Thyroid gland (tissue), 4 donors: ENCODE measurements around the gene TMEM26. TPM values are rescaled to one million over a fixed set of nuclear protein-coding genes. Genes with fewer than 3 reads are reported as not detected.
"Not testable (repeated sequence)": the region's sequence is repeated elsewhere in the genome, so short reads cannot be mapped to it uniquely, and the experiment has no call there.

ENCODE experiments used
- DNase-seq, 2 donors: peaks; one replicate each; pipeline ENCODE4 v3.0.0-alpha.2; 2019
- H3K27ac ChIP-seq, 3 donors: fragments of 200-600 bp; sonication (generic); 1 replicate in 2 of 3; 2 replicates in 1 of 3; pipeline ENCODE4 v1.5.1; 2016 to 2019; ENCODE audit warnings: mild to moderate bottlenecking in 1 of 3, moderate library complexity in 1 of 3
- H3K27me3 ChIP-seq: fragments of 200-600 bp; sonication (generic); one replicate; pipeline ENCODE4 v1.5.1; 2019
- H3K36me3 ChIP-seq, 2 donors: fragments of 200-600 bp; sonication (generic); one replicate each; pipeline ENCODE4 v1.5.1; 2016 to 2019
- H3K4me1 ChIP-seq, 2 donors: fragments of 200-600 bp; sonication (generic); one replicate each; pipeline ENCODE4 v1.5.1; 2017 to 2019
- H3K4me3 ChIP-seq, 3 donors: fragments of 200-600 bp; sonication (generic); replicated peaks in 1 of 3; 1 replicate in 2 of 3; 2 replicates in 1 of 3; pipeline ENCODE4 v1.5.1; 2016; ENCODE audit warnings: mild to moderate bottlenecking in 1 of 3
- H3K9me3 ChIP-seq: fragments of 200-600 bp; sonication (generic); one replicate; pipeline ENCODE4 v1.5.1; 2017
- POLR2A ChIP-seq, 2 donors: fragments of 450-650 bp; IDR thresholded peaks; one replicate each; pipeline ENCODE4 v1.6.1; 2017; ENCODE audit warnings: antibody characterized with exemption in 2 of 2, mild to moderate bottlenecking in 2 of 2, moderate library complexity in 1 of 2
- WGBS, 2 donors: methylation state at CpG; one replicate each; pipeline ENCODE4 v1.1.5; 2017; 5-methylcytosine and 5-hydroxymethylcytosine counted together
- intact Hi-C: fragments of 100-400 bp; cut with DNase I; formaldehyde crosslinking; loops from one replicate; pipeline ENCODE4 v1.15.1; 2023
- total RNA-seq, 4 donors: library from RNA; depleted of rRNA; stranded (reverse); fragments of >200 nt; gene quantifications; one replicate each; pipeline ENCODE4 v1.2.3, GENCODE V29; 2016
- TF ChIP-seq, protein P1 (sequence below), 6 experiments: fragments of 200-600 bp in 3 of 6; fragments of 450-650 bp in 3 of 6; sonication (generic) in 3 of 6; IDR thresholded peaks; one replicate each; pipeline ENCODE4 v1.5.1; 2016 to 2019; ENCODE audit warnings: antibody characterized with exemption in 6 of 6, mild to moderate bottlenecking in 2 of 6, inconsistent platforms in 1 of 6, moderate library complexity in 1 of 6

The TMEM26 gene
- total RNA-seq, 4 donors from 2014 or later = 0.29 to 0.89 (median 0.54) TPM

DNA sequence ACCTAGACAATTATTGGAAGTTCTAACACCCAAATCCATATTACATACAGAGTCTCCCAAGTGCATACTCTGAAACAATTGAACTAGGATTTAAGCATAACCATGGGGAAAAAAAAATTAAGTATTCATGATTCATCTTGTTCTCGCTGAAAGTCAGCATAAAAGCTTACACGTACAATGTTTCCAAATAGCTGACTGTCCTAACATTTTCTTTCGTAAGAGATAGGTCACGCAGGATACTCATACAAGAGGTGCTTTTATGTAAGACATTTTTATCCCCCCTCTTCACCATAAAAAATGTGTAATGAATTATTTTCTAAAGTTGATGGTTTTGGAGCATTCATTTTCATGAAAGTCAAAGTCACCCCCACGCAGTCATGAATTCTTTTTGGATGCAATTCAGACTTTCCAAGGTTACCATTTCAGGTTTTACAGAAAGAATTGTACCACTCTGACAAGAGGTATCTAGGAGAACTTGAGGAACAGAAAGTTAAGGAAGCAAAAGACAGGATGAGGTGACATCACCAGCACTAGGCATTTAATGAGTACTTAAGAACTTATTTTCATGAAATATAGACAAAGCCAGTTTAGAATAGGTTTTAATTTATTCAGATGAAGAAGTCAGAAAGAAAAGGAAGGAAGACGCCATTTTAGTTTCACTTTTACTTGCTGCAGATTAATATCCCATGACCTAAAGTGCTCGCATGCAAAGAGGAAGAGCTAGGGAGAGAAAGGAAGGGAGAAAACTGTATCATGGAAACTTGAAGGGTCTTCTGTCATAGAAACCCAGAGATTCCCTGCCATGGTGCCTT is 55.8 kb downstream of the TMEM26 start:
- H3K9me3 ChIP-seq = no peaks in the 10 kb centered on the region
- peak overlapping the region in 1 of 3 donors; percentile 0 for H3K27ac ChIP-seq
- H3K27me3 ChIP-seq = no peaks in the 10 kb centered on the region
- peak overlapping the region in 1 of 3 donors; percentile 2 for H3K4me3 ChIP-seq
- no peaks in the 10 kb centered on the region for H3K36me3 ChIP-seq
- no peak for DNase-seq
- intact Hi-C loops = no loop called here
- 76 to 79% methylated on average over 7 of the region's 7 CpGs for WGBS, 2 donors
- H3K4me1 ChIP-seq = peaks cover 11 to 19% of the 10 kb centered on the region in 2 donors
- TF ChIP-seq, protein P1, sequence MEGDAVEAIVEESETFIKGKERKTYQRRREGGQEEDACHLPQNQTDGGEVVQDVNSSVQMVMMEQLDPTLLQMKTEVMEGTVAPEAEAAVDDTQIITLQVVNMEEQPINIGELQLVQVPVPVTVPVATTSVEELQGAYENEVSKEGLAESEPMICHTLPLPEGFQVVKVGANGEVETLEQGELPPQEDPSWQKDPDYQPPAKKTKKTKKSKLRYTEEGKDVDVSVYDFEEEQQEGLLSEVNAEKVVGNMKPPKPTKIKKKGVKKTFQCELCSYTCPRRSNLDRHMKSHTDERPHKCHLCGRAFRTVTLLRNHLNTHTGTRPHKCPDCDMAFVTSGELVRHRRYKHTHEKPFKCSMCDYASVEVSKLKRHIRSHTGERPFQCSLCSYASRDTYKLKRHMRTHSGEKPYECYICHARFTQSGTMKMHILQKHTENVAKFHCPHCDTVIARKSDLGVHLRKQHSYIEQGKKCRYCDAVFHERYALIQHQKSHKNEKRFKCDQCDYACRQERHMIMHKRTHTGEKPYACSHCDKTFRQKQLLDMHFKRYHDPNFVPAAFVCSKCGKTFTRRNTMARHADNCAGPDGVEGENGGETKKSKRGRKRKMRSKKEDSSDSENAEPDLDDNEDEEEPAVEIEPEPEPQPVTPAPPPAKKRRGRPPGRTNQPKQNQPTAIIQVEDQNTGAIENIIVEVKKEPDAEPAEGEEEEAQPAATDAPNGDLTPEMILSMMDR (IDR thresholded peaks at IDR 0.05) = no peak
- no peak for TF ChIP-seq POLR2A (IDR thresholded peaks at IDR 0.05)

DNA sequence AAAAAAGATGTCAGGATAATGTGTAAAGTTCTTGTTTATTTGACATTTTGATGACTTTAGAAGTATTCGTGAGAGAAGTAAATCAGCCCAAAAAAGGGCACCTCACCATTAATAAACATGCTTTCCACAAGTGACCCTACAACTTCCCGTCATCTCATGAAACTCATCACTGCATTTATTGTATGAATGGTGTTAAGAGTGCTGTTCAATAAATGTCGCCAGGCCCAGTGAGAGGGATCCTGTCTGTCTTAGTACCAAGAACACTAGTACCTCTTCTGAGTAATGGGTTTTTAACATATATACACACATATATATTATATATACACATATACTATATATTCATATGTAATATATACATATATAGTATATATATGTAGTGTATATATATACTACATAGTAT is 61.9 kb downstream of the TMEM26 start:
- WGBS, 2 donors = 89% methylated on average over 3 of the region's 3 CpGs
- Histone ChIP-seq H3K27ac (no peak overlapping the region), H3K4me3 (no peak overlapping the region), H3K36me3 (no peaks in the 10 kb centered on the region), H3K27me3 (no peaks in the 10 kb centered on the region), H3K9me3 (no peaks in the 10 kb centered on the region), H3K4me1 (peaks cover 6 to 11% of the 10 kb centered on the region in 2 donors)
- DNase-seq = no peak
- TF ChIP-seq, protein P1 (IDR thresholded peaks at IDR 0.05) = no peak
- TF ChIP-seq POLR2A (IDR thresholded peaks at IDR 0.05) = no peak
- intact Hi-C loops = no loop called here

DNA sequence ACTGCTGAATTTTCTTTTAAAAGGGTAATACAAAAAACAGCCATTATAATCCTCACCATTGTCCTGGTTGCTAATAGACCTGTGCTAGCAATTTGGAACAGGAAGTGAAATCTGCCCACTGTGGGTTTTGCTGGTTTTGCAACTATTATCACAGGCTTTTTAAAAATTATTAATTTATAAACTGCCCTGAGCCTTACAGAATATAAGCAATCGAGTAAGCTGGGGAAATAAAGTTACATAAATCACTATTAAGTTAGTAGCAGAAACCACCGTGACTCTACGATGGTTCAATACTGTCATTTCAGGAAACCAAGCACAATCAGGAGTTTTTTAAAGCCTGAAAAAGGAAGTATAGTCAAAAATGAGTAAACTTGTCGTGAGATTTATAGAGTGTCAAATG is 62.3 kb downstream of the TMEM26 start:
- WGBS, 2 donors = 81 to 84% methylated on average over 4 of the region's 4 CpGs
- Histone ChIP-seq H3K4me3 (no peak overlapping the region), H3K27me3 (no peaks in the 10 kb centered on the region), H3K27ac (no peak overlapping the region), H3K36me3 (no peaks in the 10 kb centered on the region), H3K4me1 (peaks cover 6 to 9% of the 10 kb centered on the region in 2 donors), H3K9me3 (no peaks in the 10 kb centered on the region)
- intact Hi-C loops = no loop called here
- DNase-seq = no peak
- TF ChIP-seq, protein P1 (IDR thresholded peaks at IDR 0.05) = no peak
- no peak for TF ChIP-seq POLR2A (IDR thresholded peaks at IDR 0.05)

DNA sequence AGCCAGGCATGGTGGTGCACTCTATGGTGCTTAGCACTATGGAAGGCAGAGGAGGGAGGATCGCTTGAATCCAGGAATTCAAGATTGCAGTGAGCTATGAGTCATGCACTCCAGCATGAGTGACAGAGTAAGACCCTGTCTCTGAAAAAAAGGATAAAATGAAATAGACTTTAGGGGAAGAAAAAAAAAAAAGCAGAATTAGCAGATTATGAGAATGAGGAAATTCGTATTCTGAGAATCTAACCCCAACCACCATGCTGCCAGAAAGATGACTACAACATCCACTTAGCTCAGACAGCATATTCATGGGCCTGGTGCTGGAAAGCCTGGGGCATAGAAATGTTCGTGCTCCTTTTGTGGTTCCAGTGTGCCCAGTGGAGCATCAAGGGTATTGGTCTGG is 63.3 kb downstream of the TMEM26 start:
- Histone ChIP-seq H3K4me1 (peaks cover 0 to under 1% of the 10 kb centered on the region in 2 donors), H3K27ac (no peak overlapping the region), H3K4me3 (no peak overlapping the region), H3K36me3 (no peaks in the 10 kb centered on the region), H3K27me3 (no peaks in the 10 kb centered on the region), H3K9me3 (no peaks in the 10 kb centered on the region)
- 88 to 89% methylated on average over 3 of the region's 3 CpGs for WGBS, 2 donors
- DNase-seq = no peak
- intact Hi-C loops = no loop called here
- no peak for TF ChIP-seq POLR2A (IDR thresholded peaks at IDR 0.05)
- TF ChIP-seq, protein P1 (IDR thresholded peaks at IDR 0.05) = no peak

DNA sequence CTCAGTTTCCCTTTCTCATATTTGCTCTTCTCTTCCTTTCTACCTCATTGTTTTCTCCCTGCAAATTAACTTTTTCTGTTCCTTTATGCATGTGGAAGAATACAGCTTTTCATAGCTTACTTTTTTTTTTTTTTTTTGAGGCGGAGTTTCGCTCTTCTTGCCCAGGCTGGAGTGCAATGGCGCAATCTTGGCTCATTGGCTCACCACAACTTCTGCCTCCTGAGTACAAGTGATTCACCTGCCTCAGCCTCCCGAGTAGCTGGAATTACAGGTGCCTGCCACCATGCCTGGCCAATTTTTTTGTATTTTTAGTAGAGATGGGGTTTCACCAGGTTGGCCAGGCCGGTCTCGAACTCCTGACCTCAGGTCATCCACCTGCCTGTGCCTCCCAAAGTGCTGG is 64.2 kb downstream of the TMEM26 start:
- WGBS, 2 donors = 89 to 95% methylated on average over 6 of the region's 6 CpGs
- H3K36me3 ChIP-seq, H3K27ac ChIP-seq, intact Hi-C loops, H3K27me3 ChIP-seq, H3K4me3 ChIP-seq, H3K9me3 ChIP-seq, H3K4me1 ChIP-seq, DNase-seq: not testable (repeated sequence)
